Skin epidermis (tissue), 12 donors: Measurements from ENCODE around the gene ZNF276.

ENCODE experiments used
- H3K27ac ChIP-seq, 21 experiments: fragments of 200-600 bp; sonication (generic) in 11 of 21; one replicate each; pipeline ENCODE4 v1.5.0; 2020; ENCODE audit warnings: mild to moderate bottlenecking in 3 of 21, inconsistent platforms in 2 of 21, moderate library complexity in 2 of 21
- H3K4me3 ChIP-seq, 7 experiments: fragments of 200-600 bp; sonication (generic) in 2 of 7; one replicate each; pipeline ENCODE4 v1.5.0; 2020; ENCODE audit warnings: inconsistent platforms in 2 of 7, mild to moderate bottlenecking in 2 of 7, moderate library complexity in 1 of 7

ZNF276 gene

DNA sequence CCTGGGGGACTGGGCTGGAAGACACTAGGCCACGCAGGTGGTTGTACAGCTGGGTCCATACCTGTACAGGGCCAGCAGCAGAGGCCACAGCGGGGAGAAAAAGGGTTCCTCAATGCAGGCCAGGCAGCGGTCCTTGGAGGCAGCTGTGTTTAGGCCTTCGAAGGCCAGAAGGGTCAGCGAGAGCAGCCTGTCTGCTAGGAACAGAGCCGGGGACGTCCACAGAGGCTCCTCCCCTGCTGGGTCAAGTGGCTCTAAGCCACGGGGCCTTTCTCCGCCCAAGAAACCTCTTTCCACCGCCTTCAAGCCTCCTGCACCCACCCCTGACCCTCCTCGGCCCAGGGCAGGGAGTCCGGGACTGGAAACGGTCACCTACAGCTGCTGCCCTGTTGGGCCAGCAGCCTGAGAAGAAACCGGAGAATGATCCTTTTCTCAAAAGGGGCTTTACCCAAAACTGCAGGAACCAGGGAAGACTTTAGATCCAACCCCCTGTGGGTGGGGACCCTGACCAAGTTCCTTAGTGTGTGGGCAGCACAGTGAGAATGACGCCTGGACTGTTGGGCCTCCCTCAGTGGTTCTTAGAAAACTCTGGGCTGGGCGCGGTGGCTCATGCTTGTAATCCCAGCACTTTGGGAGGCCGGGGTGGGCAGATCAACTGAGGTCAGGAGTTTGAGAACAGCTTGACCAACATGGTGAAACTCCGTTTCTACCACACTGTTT is 11.5 kb upstream of the ZNF276 start:
- H3K4me3 ChIP-seq, result no peak overlapping the region
- H3K27ac ChIP-seq, result no peak overlapping the region

DNA sequence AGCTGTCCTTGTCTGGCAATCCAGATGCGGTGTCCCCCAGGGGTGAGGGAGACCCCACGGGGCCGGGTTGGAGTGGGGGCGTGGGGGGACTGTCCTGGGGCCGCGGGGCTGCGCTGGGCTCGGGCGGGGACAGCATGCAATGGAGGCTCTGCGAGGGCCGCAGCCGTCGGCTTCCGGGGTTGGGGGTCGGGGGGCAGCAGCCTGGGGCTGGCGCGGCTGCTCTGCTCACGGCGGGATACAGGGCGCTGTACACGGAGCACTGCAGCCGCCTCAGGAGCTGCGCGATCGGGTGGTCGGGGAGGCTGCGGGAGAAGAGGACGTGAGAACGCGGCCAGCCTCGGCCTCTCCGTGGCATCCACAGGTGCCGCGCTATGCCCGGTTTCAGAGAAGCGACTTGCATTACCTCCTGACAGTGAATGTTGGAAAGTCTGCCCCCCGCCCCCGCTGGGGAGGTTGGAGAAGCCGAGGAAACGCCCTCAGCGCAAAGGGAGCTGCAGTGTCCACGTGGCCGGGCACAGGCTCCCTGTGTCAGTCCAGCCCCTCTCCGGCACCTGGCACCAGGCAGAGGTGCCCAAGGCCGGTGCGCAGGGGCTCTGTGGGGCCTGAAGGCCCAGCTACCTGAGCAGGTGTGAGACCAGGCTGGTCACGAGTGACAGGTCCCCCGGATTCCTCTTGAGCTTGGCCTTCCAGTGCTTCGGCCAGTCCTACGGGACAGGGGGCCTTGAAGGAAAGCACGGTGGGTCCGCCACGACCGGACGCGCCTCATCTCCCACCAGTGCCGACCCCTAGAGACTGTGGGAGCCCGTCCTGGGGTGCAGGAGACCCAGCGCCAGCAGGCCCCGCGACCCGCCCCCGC is 10.4 kb upstream of the ZNF276 start:
- no peak overlapping the region for H3K27ac ChIP-seq
- no peak overlapping the region for H3K4me3 ChIP-seq

DNA sequence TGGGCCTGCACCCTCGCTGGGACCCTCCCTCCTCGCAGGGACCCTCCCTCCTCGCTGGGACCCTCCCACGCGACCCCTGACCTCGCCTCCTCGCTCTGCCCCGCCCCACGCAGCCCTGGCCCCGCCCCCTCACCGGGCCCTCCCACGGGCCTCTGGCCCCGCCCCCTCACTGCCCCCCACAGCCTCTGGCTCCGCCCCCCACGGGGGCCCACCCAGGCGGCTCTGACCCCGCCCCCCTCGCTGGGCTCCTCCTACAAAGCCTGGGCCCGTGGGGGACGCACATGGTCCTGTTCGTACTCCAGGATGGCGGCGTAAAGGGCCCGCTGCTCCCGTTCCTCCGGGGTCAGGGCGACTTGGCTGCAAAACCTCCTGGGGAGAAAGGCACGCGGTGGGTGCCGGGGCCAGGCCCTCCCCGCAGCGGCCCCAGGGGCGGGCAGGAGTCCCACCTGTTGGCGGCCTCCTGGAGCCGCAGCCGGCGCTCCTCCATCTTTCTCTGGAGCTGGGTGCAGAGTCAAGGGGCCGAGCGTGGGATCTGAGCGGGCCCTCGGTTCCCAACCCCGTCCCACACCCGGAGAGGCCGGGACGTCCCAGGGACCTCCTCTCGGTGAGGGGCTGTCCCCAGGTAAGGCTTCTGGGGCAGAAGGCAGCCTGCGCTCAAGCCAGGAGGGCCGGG is 9.6 kb upstream of the ZNF276 start:
- Histone ChIP-seq H3K4me3 (peak overlapping the region; percentile 25 to 58 (median 38)), H3K27ac (peak overlapping the region in 10 of 21 experiments; percentile 3 to 67 (median 40))

DNA sequence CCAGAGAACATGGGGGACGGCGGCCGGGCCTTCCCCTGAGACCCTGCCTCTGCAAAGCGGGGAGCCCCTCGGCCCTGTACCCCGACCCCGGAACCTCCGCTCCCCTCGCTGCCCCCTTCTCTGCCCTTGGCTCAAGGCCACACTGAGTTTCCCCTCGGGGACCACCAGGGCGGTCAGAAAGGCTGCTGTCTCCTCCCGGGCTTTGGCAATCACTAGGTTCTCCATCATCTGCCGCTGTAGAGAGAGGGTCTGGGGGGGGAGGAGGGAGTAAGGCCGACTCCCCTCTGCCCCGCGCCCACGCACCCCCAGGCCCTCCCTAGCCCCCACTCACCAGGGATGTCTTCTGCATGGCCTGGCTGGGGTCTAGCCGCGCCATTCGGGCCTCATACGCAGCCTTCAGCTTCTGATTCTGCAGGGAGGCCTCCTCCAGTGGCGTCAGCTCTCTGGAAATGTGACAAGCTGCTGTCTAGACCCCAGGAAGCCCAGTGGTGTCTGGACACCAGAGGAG is 9.0 kb upstream of the ZNF276 start:
- Histone ChIP-seq H3K27ac (peak overlapping the region in 9 of 21 experiments; percentile 3 to 67 (median 41)), H3K4me3 (peak overlapping the region; percentile 25 to 58 (median 38))

DNA sequence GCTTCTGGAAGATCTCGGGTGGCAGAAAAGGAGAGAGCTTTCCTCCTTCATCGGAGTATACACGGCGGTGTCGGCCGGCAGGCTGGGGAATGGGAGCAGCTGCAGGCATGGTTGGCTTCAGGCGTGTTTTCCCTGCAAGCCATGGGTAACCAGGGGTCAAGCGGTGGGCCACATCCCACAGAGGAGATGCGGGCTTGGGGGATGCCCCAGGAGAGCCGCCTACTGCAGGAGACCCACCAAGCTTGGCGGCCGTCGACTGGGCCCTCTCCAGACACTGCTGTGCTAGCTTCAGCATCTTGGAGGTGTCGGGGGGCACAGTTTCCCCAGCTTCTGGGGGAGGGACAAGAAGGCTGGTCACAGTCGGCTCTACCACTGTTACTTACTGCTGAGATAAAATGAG is 4.8 kb upstream of the ZNF276 start:
- no peak overlapping the region for H3K4me3 ChIP-seq
- no peak overlapping the region for H3K27ac ChIP-seq

DNA sequence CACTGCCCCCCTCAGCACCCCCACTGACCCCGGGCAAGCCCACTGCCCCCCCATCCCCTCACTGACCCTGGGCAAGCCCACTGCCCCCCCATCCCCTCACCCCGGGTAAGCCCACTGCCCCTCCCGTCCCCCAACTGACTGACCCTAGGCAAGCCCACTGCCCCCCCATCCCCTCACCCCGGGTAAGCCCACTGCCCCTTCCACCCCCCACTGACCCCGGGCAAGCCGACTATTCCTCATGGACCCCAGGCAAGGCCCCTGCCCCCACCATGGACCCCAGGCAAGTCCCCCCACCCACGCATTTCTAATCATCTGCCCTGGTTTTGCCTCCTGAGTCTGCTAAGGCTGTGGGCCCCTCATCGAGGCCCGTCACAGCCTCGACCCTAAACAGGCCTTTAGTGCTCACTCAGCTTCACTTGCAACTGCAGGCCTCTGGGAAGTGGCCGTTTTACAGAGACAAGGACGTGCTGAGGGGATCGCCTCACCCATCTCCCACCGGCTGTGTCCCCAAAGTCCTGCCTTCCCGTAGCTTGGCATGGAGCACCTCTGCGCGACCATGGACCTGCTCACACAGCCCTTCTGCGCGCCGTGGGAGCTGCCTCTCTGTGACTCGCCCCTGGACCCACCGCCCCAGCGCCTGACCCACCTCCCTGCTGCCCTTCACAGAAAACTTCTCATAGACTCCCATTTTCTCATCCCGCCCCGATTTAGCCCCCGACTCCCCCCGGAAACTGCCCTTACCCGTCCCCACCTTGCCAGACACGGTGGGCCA is 4.2 kb upstream of the ZNF276 start:
- no peak overlapping the region for H3K4me3 ChIP-seq
- H3K27ac ChIP-seq, result no peak overlapping the region

DNA sequence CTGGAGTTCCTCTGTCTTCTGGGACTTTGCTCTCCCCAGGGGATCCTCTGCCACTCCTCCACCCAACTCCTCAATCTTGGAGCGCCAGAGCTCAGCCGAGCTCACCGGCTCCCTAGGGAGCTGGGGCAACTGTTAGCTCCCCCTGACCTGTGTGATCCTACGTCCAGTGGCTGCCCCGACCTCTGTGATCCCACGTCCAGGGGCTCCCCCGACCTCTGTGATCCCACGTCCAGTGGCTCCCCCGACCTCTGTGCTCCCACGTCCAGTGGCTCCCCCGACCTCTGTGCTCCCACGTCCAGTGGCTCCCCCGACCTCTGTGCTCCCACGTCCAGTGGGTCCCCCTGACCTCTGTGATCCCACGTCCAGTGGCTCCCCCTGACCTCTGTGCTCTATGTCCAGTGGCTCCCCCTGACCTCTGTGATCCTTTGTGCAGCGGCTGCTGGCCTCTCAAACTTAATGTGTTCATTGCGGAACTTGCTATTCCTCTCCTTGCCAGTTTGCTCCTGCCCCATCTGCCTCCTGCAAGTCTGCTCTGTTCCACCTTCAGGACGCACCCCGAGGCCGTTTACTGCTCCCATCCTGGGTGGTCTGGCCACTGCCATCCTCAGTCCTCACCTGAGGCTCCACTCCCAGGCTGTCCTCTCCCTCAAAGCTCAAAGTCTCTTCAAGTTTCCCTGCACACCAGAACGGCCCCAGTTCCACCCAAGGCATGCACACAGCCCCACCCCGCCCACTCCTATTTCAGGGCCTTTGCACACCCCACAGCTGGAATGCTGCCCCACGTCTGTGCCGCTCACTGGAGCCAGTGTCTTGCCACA is 3.4 kb upstream of the ZNF276 start:
- no peak overlapping the region for H3K27ac ChIP-seq
- no peak overlapping the region for H3K4me3 ChIP-seq

DNA sequence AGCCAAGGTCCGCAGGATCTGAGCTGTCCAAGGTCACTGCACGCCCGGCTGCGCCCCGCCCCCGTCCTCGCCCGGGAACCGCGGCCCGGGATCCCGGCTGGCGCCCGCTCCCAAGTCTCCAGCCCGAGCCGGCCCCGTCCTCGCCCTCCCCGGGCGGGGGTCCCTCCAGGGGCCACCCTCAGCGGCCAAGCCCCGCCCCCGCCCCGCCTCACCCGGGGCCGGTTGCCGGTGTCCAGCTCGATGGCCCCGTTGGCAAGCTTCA is 855 bp upstream of the ZNF276 start:
- H3K27ac ChIP-seq, result peak overlapping the region; percentile 84 to 99 (median 97)
- peak overlapping the region; percentile 59 to 96 (median 85) for H3K4me3 ChIP-seq

DNA sequence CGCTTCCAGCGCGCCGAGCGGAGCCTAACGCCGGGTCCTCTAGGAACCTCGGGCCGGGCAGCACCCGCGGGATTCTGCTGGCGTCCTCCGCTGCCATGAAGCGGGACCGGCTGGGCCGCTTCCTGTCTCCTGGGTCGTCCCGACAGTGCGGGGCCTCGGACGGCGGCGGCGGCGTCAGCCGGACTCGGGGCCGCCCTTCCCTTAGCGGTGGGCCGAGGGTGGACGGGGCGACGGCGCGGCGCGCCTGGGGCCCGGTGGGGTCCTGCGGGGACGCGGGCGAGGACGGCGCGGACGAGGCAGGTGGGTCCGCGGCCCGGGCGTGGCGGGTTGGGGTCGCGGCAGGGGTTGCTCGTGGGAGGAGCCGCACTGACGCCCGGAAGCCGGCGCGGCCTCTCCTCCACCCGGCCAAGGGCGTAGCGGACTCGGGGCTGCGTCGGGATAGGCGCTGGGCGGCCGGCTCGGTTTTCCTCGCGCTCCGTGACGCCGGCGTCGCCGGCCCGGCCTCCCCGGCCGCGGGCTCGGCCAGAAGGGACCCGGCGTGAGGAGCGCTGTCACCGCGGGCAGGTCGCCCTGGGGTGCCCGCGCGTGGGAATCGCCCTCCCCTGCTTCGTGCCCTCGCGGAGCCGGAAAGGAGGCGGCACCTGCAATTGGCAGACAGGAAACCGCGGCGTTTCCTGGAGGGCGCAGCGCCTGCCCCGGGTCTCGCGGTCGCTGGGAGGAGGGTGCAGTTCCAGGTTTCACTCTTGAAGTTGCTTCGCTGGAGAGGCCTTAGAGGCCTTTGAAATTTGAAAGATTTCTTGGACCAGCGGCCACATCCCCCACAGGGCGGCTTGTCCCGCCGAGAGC is 432 bp downstream of the ZNF276 start:
- Histone ChIP-seq H3K4me3 (peak overlapping the region; percentile 59 to 96 (median 85)), H3K27ac (peak overlapping the region; percentile 84 to 99 (median 97))

DNA sequence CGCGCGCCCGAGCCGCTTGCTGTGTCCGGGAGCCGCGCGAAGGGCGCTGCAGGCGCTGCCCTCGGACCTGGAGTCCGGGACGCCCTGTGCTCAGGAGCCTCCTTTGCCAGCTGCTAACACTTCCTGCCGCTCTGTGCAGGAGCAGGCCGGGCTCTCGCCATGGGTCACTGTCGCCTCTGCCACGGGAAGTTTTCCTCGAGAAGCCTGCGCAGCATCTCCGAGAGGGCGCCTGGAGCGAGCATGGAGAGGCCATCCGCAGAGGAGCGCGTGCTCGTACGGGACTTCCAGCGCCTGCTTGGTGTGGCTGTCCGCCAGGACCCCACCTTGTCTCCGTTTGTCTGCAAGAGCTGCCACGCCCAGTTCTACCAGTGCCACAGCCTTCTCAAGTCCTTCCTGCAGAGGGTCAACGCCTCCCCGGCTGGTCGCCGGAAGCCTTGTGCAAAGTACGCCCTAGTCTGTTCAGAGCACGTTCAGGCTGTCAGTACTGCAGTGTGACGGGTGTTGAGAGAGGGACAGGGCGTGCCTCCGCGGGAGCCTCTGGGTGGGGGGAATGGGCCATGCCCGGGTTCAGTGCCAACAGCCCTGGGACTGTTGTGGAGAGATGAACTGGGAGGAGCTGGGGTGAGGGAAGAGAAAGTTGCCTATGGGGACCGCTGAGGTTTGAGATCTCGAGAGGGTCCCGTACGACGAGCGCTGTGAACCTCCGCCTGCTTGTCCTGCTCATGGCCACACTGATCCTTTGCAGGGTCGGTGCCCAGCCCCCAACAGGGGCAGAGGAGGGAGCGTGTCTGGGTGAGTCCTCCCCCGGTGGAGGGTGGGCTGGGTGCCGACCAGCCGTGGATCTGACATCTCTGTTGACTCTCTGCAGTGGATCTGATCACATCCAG is 1.3 kb downstream of the ZNF276 start:
- Histone ChIP-seq H3K4me3 (peak overlapping the region; percentile 59 to 96 (median 85)), H3K27ac (peak overlapping the region; percentile 84 to 99 (median 97))

DNA sequence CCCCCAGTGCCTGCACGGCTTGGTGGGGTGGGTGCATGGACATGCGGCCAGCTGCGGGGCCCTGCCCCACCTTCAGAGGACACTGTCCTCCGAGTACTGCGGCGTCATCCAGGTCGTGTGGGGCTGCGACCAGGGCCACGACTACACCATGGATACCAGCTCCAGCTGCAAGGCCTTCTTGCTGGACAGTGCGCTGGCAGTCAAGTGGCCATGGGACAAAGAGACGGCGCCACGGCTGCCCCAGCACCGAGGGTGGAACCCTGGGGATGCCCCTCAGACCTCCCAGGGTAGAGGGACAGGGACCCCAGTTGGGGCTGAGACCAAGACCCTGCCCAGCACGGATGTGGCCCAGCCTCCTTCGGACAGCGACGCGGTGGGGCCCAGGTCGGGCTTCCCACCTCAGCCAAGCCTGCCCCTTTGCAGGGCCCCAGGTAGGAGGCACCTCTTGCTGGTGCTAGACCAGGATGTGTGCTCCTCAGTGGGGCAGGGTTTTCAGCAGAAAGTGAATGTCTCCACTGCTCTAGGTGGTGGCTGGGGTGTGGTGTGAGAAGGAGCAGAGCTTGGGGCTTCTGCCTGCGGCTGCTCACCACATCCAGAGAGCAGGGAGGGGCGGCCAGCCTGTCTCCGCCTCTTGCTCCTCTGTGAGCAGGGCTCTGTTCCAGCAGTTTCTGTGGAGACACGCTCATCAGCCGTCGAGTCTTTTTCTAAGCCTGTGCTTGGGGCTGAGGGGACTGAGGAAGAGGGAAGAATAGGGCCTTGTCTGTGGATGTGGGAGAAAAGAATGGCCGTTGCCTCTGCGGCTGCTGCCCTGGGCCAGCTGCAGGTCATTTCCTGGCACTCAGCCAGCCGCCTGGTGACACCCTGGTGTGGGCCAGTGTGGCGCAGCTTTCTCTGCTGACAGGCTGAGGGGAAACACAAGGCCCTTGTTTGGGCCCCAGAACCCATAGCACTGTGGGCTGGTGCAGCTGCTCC is 2.2 kb downstream of the ZNF276 start:
- Histone ChIP-seq H3K4me3 (peak overlapping the region; percentile 59 to 96 (median 85)), H3K27ac (peak overlapping the region in 20 of 21 experiments; percentile 5 to 99 (median 97))

DNA sequence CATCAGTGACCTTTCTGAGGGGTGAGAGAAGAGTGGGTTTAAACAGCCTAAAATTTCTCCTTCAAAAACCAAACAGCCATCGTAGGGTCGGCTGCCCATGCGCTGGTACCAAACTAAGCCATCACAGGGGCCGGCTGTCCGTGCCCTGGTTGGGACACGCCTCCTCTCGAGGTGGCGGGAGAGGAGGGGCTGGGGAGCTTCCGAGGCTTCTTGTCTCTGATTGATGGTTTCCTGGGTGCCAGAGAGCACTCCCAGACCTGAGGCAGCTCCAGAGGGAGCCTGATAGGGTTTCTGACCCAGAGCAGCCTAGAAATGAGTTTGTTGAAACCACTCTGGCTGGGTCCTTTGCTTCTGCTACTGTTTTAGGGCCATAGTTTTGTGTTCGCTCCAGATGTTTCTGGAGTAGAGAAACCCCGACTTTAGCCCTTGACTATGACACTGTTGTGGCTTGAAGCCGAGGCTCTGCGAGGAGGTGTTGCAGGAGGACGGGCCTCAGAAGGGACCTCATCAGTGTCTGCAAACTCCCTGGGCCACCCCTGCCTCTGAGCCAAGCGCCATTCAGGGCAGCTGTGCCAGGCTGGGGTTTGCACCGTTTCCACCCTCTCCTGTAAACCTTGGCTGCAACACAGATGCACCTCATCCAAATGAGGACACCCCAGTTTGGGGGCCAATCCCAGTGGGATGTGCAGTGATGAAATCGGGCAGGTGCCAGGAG is 6.2 kb downstream of the ZNF276 start:
- Histone ChIP-seq H3K4me3 (no peak overlapping the region), H3K27ac (no peak overlapping the region)

DNA sequence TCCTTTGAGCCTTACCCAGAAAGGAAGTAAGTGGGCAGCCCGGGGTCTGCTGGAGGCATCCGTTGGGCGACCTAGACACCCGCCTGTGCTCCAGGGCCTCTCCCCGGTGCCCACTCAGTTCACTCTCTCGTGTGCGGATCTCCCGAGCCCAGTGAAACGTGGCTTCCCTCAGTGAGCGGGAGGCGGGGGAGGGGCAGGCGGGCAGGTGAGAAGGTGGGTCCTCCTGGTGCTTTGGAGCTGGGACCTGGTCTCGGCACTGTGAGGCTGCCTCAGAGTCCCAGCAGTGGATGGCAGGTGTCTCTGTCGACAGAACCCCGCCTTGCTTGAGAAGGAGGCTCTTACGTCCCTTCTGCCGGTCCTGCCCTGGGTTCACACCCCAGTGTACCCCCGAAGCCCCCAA is 8.0 kb downstream of the ZNF276 start:
- Histone ChIP-seq H3K4me3 (no peak overlapping the region), H3K27ac (no peak overlapping the region)

DNA sequence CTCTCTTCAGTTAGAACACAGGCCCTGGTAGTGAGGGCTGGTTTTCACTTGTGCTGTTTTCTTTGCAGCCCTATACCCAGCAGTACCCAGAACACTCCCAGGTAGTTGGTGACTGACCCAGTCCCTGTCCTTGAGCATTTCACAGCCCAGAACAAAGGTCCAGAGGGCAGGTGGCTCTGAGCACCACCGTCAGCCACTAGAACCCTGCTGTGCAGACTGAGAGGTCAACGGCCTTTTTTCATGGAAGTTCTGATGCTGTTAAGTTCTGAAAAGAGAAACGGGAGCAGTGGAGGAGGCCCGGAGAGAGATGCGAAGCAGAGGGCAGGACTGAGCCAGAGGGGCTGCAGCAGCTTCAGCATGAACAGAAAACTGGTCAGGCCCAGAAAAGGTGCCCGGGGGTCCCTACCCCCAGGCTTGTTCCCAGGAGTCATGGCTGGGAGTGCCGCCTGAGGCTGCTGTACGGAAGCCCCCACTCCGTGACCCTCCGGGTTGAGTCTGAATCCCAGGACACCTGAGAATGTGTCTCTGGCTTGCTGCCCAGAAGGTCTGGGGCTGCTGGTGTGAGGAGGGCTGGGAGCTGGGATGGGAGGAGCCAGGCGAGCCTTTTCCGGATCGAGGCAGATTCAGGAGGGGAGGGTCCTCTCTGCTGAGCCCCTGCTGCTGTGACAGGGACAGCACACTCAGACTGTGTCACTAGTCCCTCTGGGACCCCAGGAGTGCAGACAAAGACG is 8.7 kb downstream of the ZNF276 start:
- Histone ChIP-seq H3K4me3 (no peak overlapping the region), H3K27ac (no peak overlapping the region)
